CD8-positive, alpha-beta memory T cell (primary cell): ENCODE measurements around the gene ZSCAN16. TPM values are rescaled to one million over a fixed set of nuclear protein-coding genes. Genes with fewer than 3 reads are reported as not detected.

Experiments used
- CTCF ChIA-PET: fragments of 350-600 bp; sonication (Branson Sonifier 250); formaldehyde crosslinking; loops from one replicate; lab custom pipeline; 2021; ENCODE audit warnings: antibody characterized with exemption; lab: Charles Lee
- POLR2A ChIA-PET: fragments of 350-600 bp; sonication (Branson Sonifier 250); formaldehyde crosslinking; loops from one replicate; lab custom pipeline; 2021; ENCODE audit warnings: antibody characterized with exemption; lab: Charles Lee
- DNase-seq, 5 donors: peaks; one replicate each; pipeline versions ENCODE4 v3.0.0 to v3.0.0-alpha.2; 2020 to 2022; ENCODE audit warnings: mixed read lengths in 1 of 5
- H3K27ac ChIP-seq: one replicate; pipeline ENCODE4 v1.7.0; 2013; ENCODE audit warnings: low read depth, mild to moderate bottlenecking, low read length, moderate library complexity
- H3K27me3 ChIP-seq: 2 replicates; pipeline ENCODE4 v1.7.0; 2013; ENCODE audit warnings: low read length, mild to moderate bottlenecking; ENCODE audit not compliant: insufficient read depth, poor library complexity, severe bottlenecking
- H3K36me3 ChIP-seq: 2 replicates; pipeline ENCODE4 v1.7.0; 2013; ENCODE audit warnings: mild to moderate bottlenecking, low read length, moderate library complexity; ENCODE audit not compliant: insufficient read depth
- H3K4me1 ChIP-seq: 2 replicates; pipeline ENCODE4 v1.7.0; 2013; ENCODE audit warnings: mild to moderate bottlenecking, low read length, moderate library complexity; ENCODE audit not compliant: insufficient read depth
- H3K4me3 ChIP-seq: 2 replicates; pipeline ENCODE4 v1.7.0; 2013; ENCODE audit warnings: mild to moderate bottlenecking, low read length
- H3K9me3 ChIP-seq: 2 replicates; pipeline ENCODE4 v1.7.0; 2013; ENCODE audit warnings: mild to moderate bottlenecking, low read length
- H3K27ac Mint-ChIP-seq, 8 donors: one replicate each; pipeline ENCODE4 v1.8.0; 2020 to 2021; ENCODE audit warnings: mixed read lengths in 8 of 8, mild to moderate bottlenecking in 6 of 8, inconsistent platforms in 3 of 8, moderate library complexity in 3 of 8
- H3K27me3 Mint-ChIP-seq, 2 donors: one replicate each; pipeline ENCODE4 v1.8.0; 2020 to 2021; ENCODE audit warnings: mixed read lengths in 2 of 2, mild to moderate bottlenecking in 1 of 2, moderate library complexity in 1 of 2
- H3K36me3 Mint-ChIP-seq, 3 donors: one replicate each; pipeline ENCODE4 v1.8.0; 2020 to 2021; ENCODE audit warnings: mixed read lengths in 3 of 3, inconsistent platforms in 1 of 3, mild to moderate bottlenecking in 1 of 3
- H3K4me1 Mint-ChIP-seq, 3 donors: one replicate each; pipeline ENCODE4 v1.8.0; 2020 to 2021; ENCODE audit warnings: mixed read lengths in 3 of 3, inconsistent platforms in 1 of 3, mild to moderate bottlenecking in 1 of 3
- H3K4me3 Mint-ChIP-seq, 7 donors: one replicate each; pipeline ENCODE4 v1.8.0; 2020 to 2021; ENCODE audit warnings: mixed read lengths in 7 of 7, mild to moderate bottlenecking in 6 of 7, moderate library complexity in 4 of 7, inconsistent platforms in 2 of 7
- H3K9me3 Mint-ChIP-seq, 5 donors: one replicate each; pipeline ENCODE4 v1.8.0; 2020 to 2022; ENCODE audit warnings: mixed read lengths in 5 of 5, mild to moderate bottlenecking in 3 of 5, moderate library complexity in 2 of 5, inconsistent platforms in 1 of 5
- polyA plus RNA-seq: library from polyadenylated mRNA; unstranded; fragments of 300-500 nt; fragmentation: Illumina TruSeq; gene quantifications from one replicate; pipeline ENCODE4 v1.2.3, GENCODE V29; 2021
- total RNA-seq, 2 experiments: library from RNA; stranded (reverse); gene quantifications; one replicate each; pipeline ENCODE4 v1.2.3, GENCODE V29; 2021

The ZSCAN16 gene
- total and polyA plus RNA-seq, 3 experiments from 2014 or later = 5.3 to 11.5 (median 5.8) TPM

DNA sequence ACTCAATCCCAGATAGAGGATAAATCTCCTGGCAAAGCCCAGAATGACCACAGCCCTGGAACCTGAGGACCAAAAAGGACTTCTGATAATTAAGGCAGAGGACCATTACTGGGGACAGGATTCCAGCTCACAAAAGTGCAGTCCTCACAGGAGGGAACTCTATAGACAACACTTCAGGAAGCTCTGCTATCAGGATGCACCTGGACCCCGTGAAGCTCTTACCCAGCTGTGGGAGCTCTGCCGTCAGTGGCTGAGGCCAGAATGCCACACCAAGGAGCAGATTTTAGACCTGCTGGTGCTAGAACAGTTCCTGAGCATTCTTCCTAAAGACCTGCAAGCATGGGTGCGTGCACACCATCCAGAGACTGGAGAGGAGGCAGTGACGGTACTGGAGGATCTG is 992 bp downstream of the ZSCAN16 start:
- H3K27me3 ChIP-seq = no peaks in the 10 kb centered on the region
- H3K4me1 Mint-ChIP-seq = peaks cover 43 to 69% (median 69%) of the 10 kb centered on the region in 3 donors
- H3K27me3 Mint-ChIP-seq = peaks cover 0 to 1% of the 10 kb centered on the region in 2 donors
- peak overlapping the region; percentile 90 to 99 (median 98) for H3K27ac Mint-ChIP-seq
- DNase-seq = peak in 1 of 5 donors; percentile 33
- H3K27ac ChIP-seq = peak overlapping the region; percentile 74
- CTCF ChIA-PET = interaction anchor here (1.1 to 2.1 kb wide), 5 partner anchors 16 to 230 kb away, joined by 3 to 8 read pairs (median 6); partner anchors contain the start of genes ZKSCAN8 and ZSCAN26
- no peak overlapping the region for H3K4me3 ChIP-seq
- H3K36me3 ChIP-seq = peaks cover 2% of the 10 kb centered on the region
- H3K9me3 Mint-ChIP-seq = no peaks in the 10 kb centered on the region
- H3K36me3 Mint-ChIP-seq = peaks cover 1 to 68% (median 12%) of the 10 kb centered on the region in 3 donors
- H3K4me3 Mint-ChIP-seq = peak overlapping the region; percentile 94 to 98 (median 97)
- POLR2A ChIA-PET = interaction anchor here (1.0 to 3.5 kb wide), 4 partner anchors 11 to 127 kb away, joined by 3 to 26 read pairs (median 6); partner anchors contain the start of genes ZKSCAN4 and ZKSCAN8
- H3K4me1 ChIP-seq = peaks cover 20% of the 10 kb centered on the region
- no peaks in the 10 kb centered on the region for H3K9me3 ChIP-seq

GRCh38 chr6:28134015-28134414 is 9.6 kb downstream of the ZSCAN16 start:
- CTCF ChIA-PET = interaction anchor here (1.6 kb wide), 1 partner anchor 223 kb away, joined by 5 read pairs; no protein-coding TSS in a partner anchor
- Mint-ChIP-seq H3K27me3 (no peaks in the 10 kb centered on the region), H3K27ac (peak overlapping the region; percentile 43 to 84 (median 70)), H3K4me3 (peak overlapping the region in 3 of 7 donors; percentile 16 to 26 (median 22)), H3K9me3 (no peaks in the 10 kb centered on the region), H3K36me3 (peaks cover 0 to 53% (median 4%) of the 10 kb centered on the region in 3 donors), H3K4me1 (peaks cover 56 to 81% (median 81%) of the 10 kb centered on the region in 3 donors)
- POLR2A ChIA-PET = no interaction called here
- no peaks in the 10 kb centered on the region for H3K27me3 ChIP-seq
- no peak overlapping the region for H3K27ac ChIP-seq
- no peak overlapping the region for H3K4me3 ChIP-seq
- no peak for DNase-seq
- H3K36me3 ChIP-seq = no peaks in the 10 kb centered on the region
- H3K4me1 ChIP-seq = peaks cover 25% of the 10 kb centered on the region
- no peaks in the 10 kb centered on the region for H3K9me3 ChIP-seq

GRCh38 chr6:28134716-28135115 is 10.3 kb downstream of the ZSCAN16 start:
- ChIA-PET POLR2A (interaction anchor here (0.5 kb wide), 1 partner anchor 1003 kb away, joined by 4 read pairs; no protein-coding TSS in a partner anchor), CTCF (no interaction called here)
- Mint-ChIP-seq H3K27me3 (no peaks in the 10 kb centered on the region), H3K4me3 (no peak overlapping the region), H3K4me1 (peaks cover 53 to 74% (median 74%) of the 10 kb centered on the region in 3 donors), H3K36me3 (peaks cover 0 to 46% (median 1%) of the 10 kb centered on the region in 3 donors), H3K9me3 (no peaks in the 10 kb centered on the region), H3K27ac (peak overlapping the region in 7 of 8 donors; percentile 9 to 85 (median 67))
- Histone ChIP-seq H3K4me3 (no peak overlapping the region), H3K27me3 (no peaks in the 10 kb centered on the region), H3K4me1 (peaks cover 25% of the 10 kb centered on the region), H3K9me3 (no peaks in the 10 kb centered on the region), H3K36me3 (no peaks in the 10 kb centered on the region), H3K27ac (no peak overlapping the region)
- DNase-seq = no peak

DNA sequence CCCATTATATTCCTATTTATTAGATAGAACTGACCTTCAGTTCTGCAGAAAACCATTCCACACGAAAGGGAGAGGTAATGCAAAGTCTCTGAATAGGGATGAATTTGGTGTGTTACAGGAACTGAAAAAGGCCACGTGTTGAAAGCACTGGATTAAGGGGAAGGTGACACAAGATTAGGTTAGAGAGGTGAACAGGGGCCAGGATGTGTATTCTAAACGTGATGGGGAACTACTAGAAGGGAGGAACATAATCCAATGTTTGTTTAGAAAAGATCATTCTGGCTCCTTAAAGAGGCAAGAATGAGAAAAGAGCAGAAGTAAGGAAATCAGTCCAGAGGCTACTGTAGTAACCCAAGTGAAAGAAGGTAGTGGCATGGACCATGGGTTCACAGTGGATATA is 11.0 kb downstream of the ZSCAN16 start:
- no peaks in the 10 kb centered on the region for H3K27me3 Mint-ChIP-seq
- H3K4me3 Mint-ChIP-seq = peak overlapping the region; percentile 91 to 99 (median 97)
- H3K9me3 Mint-ChIP-seq = no peaks in the 10 kb centered on the region
- DNase-seq = no peak
- no peaks in the 10 kb centered on the region for H3K27me3 ChIP-seq
- peaks cover 56 to 71% (median 71%) of the 10 kb centered on the region in 3 donors for H3K4me1 Mint-ChIP-seq
- H3K4me1 ChIP-seq = peaks cover 25% of the 10 kb centered on the region
- H3K36me3 Mint-ChIP-seq = peaks cover 0 to 40% (median 1%) of the 10 kb centered on the region in 3 donors
- no peaks in the 10 kb centered on the region for H3K36me3 ChIP-seq
- no peaks in the 10 kb centered on the region for H3K9me3 ChIP-seq
- H3K27ac ChIP-seq = no peak overlapping the region
- ChIA-PET POLR2A (interaction anchor here (1.6 kb wide), 1 partner anchor 264 kb away, joined by 3 read pairs; the partner anchor contains the start of gene ZSCAN12), CTCF (no interaction called here)
- H3K27ac Mint-ChIP-seq = peak overlapping the region; percentile 97 to 100 (median 99)
- H3K4me3 ChIP-seq = no peak overlapping the region

GRCh38 chr6:28136585-28137504 is 12.4 kb downstream of the ZSCAN16 start:
- H3K4me1 Mint-ChIP-seq = peaks cover 62 to 81% (median 74%) of the 10 kb centered on the region in 3 donors
- H3K4me1 ChIP-seq = peaks cover 32% of the 10 kb centered on the region
- POLR2A ChIA-PET = interaction anchor here (0.9 to 2.1 kb wide), 4 partner anchors 12 to 262 kb away, joined by 3 to 12 read pairs (median 7); partner anchors contain the start of genes ZKSCAN4, ZSCAN12 and ZSCAN16

DNA sequence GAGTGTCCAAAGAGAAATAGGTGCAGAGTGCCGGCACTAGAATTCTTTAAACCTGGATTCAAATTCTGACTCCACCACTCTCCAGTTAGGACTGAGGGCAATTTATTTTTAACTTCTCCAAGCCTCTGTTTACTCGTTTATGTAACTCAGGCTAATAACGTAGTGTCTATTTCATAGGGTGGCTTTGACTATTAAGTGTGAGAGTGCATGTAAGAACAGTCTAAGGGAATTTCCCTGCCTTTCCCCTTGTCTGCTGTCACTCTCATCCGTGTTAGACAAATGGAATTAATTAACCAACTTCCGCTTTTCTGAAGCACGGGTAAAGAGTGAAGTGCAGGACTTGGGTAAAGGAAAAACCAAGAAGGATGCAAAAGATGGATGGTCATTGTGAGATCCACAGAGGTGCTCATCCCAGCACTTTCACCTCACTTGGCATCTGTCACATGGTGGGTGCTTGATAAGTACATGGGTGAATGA is 13.1 kb downstream of the ZSCAN16 start:
- peak overlapping the region; percentile 91 for H3K4me3 ChIP-seq
- Mint-ChIP-seq H3K27ac (peak overlapping the region; percentile 97 to 100 (median 99)), H3K4me1 (peaks cover 69 to 83% (median 80%) of the 10 kb centered on the region in 3 donors), H3K9me3 (no peaks in the 10 kb centered on the region), H3K36me3 (peaks cover 0 to 36% (median 1%) of the 10 kb centered on the region in 3 donors), H3K27me3 (no peaks in the 10 kb centered on the region), H3K4me3 (peak overlapping the region; percentile 91 to 99 (median 97))
- H3K36me3 ChIP-seq = no peaks in the 10 kb centered on the region
- H3K4me1 ChIP-seq = peaks cover 34% of the 10 kb centered on the region
- peak in 3 of 5 donors; percentile 1 to 49 (median 47) for DNase-seq
- H3K27me3 ChIP-seq = no peaks in the 10 kb centered on the region
- no peaks in the 10 kb centered on the region for H3K9me3 ChIP-seq
- POLR2A ChIA-PET = interaction anchor here (1.7 to 2.1 kb wide), 2 partner anchors 13 to 33 kb away, joined by 10 to 12 read pairs; partner anchors contain the start of gene ZSCAN16
- CTCF ChIA-PET = interaction anchor here (1.3 to 1.6 kb wide), 2 partner anchors 14 to 219 kb away, joined by 4 to 6 read pairs; partner anchors contain the start of gene ZSCAN16
- H3K27ac ChIP-seq = peak overlapping the region; percentile 91

More at GRCh38 chr6:28136585-28137504, 12.4 kb downstream of the ZSCAN16 start:
- H3K36me3 ChIP-seq = no peaks in the 10 kb centered on the region
- peak overlapping the region; percentile 91 for H3K4me3 ChIP-seq
- H3K27ac ChIP-seq = peak overlapping the region; percentile 91
- no peaks in the 10 kb centered on the region for H3K9me3 ChIP-seq
- no peaks in the 10 kb centered on the region for H3K27me3 ChIP-seq
- Mint-ChIP-seq H3K4me3 (peak overlapping the region; percentile 91 to 99 (median 97)), H3K27me3 (no peaks in the 10 kb centered on the region), H3K27ac (peak overlapping the region; percentile 97 to 100 (median 99)), H3K36me3 (peaks cover 0 to 35% (median 1%) of the 10 kb centered on the region in 3 donors), H3K9me3 (no peaks in the 10 kb centered on the region)
- peak; percentile 59 to 83 (median 67) for DNase-seq
- CTCF ChIA-PET = interaction anchor here (1.3 to 1.6 kb wide), 3 partner anchors 8 to 219 kb away, joined by 4 to 6 read pairs (median 4); partner anchors contain the start of gene ZSCAN16

GRCh38 chr6:28139860-28140543 is 15.6 kb downstream of the ZSCAN16 start:
- Histone ChIP-seq H3K27me3 (no peaks in the 10 kb centered on the region), H3K36me3 (peaks cover 4% of the 10 kb centered on the region), H3K4me3 (peak overlapping the region; percentile 32), H3K9me3 (no peaks in the 10 kb centered on the region), H3K4me1 (peaks cover 44% of the 10 kb centered on the region), H3K27ac (no peak overlapping the region)
- POLR2A ChIA-PET = interaction anchor here (0.5 to 0.8 kb wide), 3 partner anchors 15 to 112 kb away, joined by 3 to 5 read pairs (median 3); partner anchors contain the start of genes ZKSCAN4, ZNF165 and ZSCAN16
- Mint-ChIP-seq H3K4me1 (peaks cover 66 to 79% (median 77%) of the 10 kb centered on the region in 3 donors), H3K4me3 (peak overlapping the region; percentile 64 to 99 (median 95)), H3K9me3 (no peaks in the 10 kb centered on the region), H3K27ac (peak overlapping the region; percentile 54 to 98 (median 87)), H3K36me3 (peaks cover 0 to 32% (median 5%) of the 10 kb centered on the region in 3 donors), H3K27me3 (no peaks in the 10 kb centered on the region)
- no peak for DNase-seq
- CTCF ChIA-PET = interaction anchor here (0.9 to 4.4 kb wide), 6 partner anchors 9 to 216 kb away, joined by 3 to 33 read pairs (median 4); partner anchors contain the start of gene ZSCAN26
